DND-41 (cell line): ENCODE data around the gene ADARB2.

Experiments
- EZH2 ChIP-seq: IDR thresholded peaks from 3 replicates; pipeline ENCODE4 v1.6.1; 2012; ENCODE audit warnings: borderline replicate concordance, low read depth, mild to moderate bottlenecking, moderate library complexity, low read length, inconsistent platforms; ENCODE audit not compliant: severe bottlenecking
- TF ChIP-seq, protein P1 (sequence below): IDR thresholded peaks from 2 replicates; pipeline ENCODE4 v1.5.1; 2012; ENCODE audit warnings: borderline replicate concordance, low read length, moderate library complexity, mild to moderate bottlenecking; ENCODE audit not compliant: poor library complexity, severe bottlenecking; ENCODE audit errors: extremely low read depth

- TF ChIP-seq, protein P1, sequence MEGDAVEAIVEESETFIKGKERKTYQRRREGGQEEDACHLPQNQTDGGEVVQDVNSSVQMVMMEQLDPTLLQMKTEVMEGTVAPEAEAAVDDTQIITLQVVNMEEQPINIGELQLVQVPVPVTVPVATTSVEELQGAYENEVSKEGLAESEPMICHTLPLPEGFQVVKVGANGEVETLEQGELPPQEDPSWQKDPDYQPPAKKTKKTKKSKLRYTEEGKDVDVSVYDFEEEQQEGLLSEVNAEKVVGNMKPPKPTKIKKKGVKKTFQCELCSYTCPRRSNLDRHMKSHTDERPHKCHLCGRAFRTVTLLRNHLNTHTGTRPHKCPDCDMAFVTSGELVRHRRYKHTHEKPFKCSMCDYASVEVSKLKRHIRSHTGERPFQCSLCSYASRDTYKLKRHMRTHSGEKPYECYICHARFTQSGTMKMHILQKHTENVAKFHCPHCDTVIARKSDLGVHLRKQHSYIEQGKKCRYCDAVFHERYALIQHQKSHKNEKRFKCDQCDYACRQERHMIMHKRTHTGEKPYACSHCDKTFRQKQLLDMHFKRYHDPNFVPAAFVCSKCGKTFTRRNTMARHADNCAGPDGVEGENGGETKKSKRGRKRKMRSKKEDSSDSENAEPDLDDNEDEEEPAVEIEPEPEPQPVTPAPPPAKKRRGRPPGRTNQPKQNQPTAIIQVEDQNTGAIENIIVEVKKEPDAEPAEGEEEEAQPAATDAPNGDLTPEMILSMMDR: no peak
- TF ChIP-seq EZH2: no peak
These were observed 421.1 kb downstream of the ADARB2 start for GRCh38 chr10:1316121-1316808.
